VCaP (cell line): ENCODE results near the gene RBM43.

Source experiments
- H3K27ac ChIP-seq: fragments of 450-650 bp; 2 replicates; pipeline ENCODE4 v1.5.1; 2017
- CTCF ChIP-seq: fragments of 450-650 bp; conservative IDR thresholded peaks from 2 replicates; pipeline ENCODE4 v1.5.1; 2017; ENCODE audit warnings: mild to moderate bottlenecking, moderate library complexity

RBM43 gene

DNA sequence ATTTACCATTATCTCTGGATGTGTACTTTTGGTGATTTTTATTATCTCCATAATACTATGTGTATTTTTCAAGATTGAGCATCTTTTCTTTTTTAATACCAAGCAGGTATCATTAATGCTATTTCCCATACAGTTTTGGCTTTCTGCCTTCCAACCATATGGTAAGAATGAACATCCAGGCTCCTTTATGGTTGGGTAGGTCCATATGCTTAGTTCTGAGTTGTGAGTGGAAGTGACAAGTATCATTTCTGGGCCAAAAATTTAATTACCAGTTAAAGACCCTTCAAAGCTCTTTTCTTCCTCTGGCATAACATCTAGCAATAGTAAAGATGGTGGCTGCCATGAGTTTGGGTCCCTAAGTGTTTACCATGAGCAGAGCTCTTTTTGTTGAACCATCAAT lies 4.3 kb upstream of the RBM43 start:
- no peak for TF ChIP-seq CTCF
- no peak overlapping the region for H3K27ac ChIP-seq

- H3K27ac ChIP-seq = 0 out of 2 replicates have a peak overlapping the region, but pooled peaks have one; percentile 13
- no peak for TF ChIP-seq CTCF
These were observed 2.6 kb upstream of the RBM43 start for GRCh38 chr2:151264157-151264825.

DNA sequence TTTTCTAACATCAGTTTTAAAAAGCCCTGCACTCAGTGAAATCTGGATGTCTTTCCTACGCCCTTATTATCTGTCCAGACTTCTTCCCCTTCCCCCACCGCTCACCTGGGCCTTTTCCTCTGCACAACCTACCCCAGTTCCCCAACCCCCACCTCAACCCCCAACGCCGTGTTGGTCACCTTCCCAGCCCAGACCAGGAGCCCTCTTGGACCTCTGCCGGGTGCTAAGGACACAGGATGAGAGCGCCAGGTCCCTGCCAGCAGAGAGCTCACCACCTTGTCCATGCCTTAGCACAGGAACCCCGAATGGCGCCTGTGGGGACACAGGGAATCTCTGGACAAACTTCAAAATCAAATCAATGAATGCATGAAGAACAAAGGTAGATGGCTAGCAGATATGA lies 966 bp upstream of the RBM43 start:
- TF ChIP-seq CTCF = no peak
- peak overlapping the region; percentile 95; the same call in 1 of the 2 replicates for H3K27ac ChIP-seq

- peak overlapping the region; percentile 95 for H3K27ac ChIP-seq
- TF ChIP-seq CTCF = no peak
These were observed 271 bp upstream of the RBM43 start for GRCh38 chr2:151261977-151262291.

GRCh38 chr2:151260573-151261230 lies 961 bp downstream of the RBM43 start:
- peak overlapping the region; percentile 95 for H3K27ac ChIP-seq

DNA sequence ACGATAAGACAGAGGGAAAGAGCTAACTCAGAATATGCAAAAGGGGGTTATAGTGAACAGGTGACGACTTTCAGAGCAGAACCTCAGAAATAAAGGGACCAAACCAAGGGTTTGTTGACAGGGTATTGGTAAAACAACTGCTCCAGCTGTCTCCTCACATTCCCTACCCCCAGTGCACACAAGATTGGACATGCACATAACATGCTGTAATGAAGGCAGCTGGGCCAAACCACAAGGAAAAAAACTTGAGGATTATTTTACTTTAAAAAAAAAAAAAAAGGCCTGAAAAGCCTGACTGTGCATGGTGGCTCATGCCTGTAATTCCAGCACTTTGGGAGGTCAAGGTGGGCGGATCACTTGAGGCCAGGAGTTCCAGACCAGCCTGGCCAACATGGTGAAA lies 3.5 kb downstream of the RBM43 start:
- no peak overlapping the region for H3K27ac ChIP-seq

More at GRCh38 chr2:151260573-151261230, 961 bp downstream of the RBM43 start:
- no peak for TF ChIP-seq CTCF

DNA sequence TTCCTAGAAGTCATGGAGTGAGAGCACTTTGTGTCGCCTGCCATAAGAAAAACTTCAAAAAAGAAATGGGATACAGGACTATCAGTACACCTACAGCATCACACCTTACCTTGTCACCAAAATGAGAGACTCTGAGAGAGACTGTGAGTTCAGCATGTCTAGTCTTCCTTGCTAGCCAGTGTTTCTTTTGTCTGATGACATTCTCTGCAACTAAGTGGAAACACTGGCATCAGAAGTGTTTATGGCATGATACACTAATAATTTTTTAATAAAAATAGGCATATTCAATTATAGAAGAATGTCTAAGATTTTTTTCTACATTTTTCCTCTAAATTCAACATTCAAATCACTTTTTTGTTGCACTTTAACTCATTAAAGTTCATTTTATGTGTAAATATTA lies 9.0 kb downstream of the RBM43 start:
- H3K27ac ChIP-seq = no peak overlapping the region
- no peak for TF ChIP-seq CTCF

More for the DNA sequence above, 3.5 kb downstream of the RBM43 start:
- TF ChIP-seq CTCF = no peak
